BJ (cell line): Measurements from ENCODE around the gene HSPA4. TPM values are rescaled to one million over a fixed set of nuclear protein-coding genes. Genes with fewer than 3 reads are reported as not detected.

Experiments
- CTCF ChIA-PET: fragments of 350-600 bp; formaldehyde crosslinking; extraction: SDS; loops from one replicate; lab custom pipeline; 2021; ENCODE audit warnings: antibody characterized with exemption, inconsistent platforms; lab: Yijun Ruan, JAX
- POLR2A ChIA-PET: fragments of 300-600 bp; sonication (Branson Sonifier 250); formaldehyde crosslinking; extraction: SDS; loops from one replicate; lab custom pipeline; 2021; ENCODE audit warnings: antibody characterized with exemption; lab: Charles Lee
- DNase-seq: peaks from one replicate; pipeline ENCODE4 v3.0.0-alpha.2; 2011; ENCODE audit warnings: low read depth
- H3K27me3 ChIP-seq: 2 replicates; pipeline ENCODE4 v1.6.0; 2011; ENCODE audit warnings: low read length; ENCODE audit not compliant: control insufficient read depth, insufficient read depth
- H3K36me3 ChIP-seq: 2 replicates; pipeline ENCODE4 v1.5.1; 2011; ENCODE audit warnings: low read length; ENCODE audit not compliant: control insufficient read depth, insufficient read depth
- H3K4me3 ChIP-seq: 2 replicates; pipeline ENCODE4 v1.5.1; 2011; ENCODE audit warnings: low read depth, mild to moderate bottlenecking, control low read depth, low read length
- polyA plus RNA-seq: library from polyadenylated mRNA; depleted of rRNA; stranded (reverse); fragments of >200 nt; gene quantifications from 2 replicates; pipeline ENCODE4 v1.2.3, GENCODE V29; 2011
- TF ChIP-seq, protein P1 (sequence below): IDR thresholded peaks from 2 replicates; pipeline ENCODE4 v1.5.1; 2011; ENCODE audit warnings: low read depth, mild to moderate bottlenecking, control low read depth, inconsistent platforms, low read length, moderate library complexity; ENCODE audit not compliant: insufficient read depth

HSPA4 gene
- polyA plus RNA-seq, 1 experiment, result 16.8 TPM

- CTCF ChIA-PET, result no interaction called here
- DNase-seq, result no peak
These were observed 95.6 kb downstream of the HSPA4 start for GRCh38 chr5:133147411-133147810.

GRCh38 chr5:133147815-133148567 is 96.2 kb downstream of the HSPA4 start:
- CTCF ChIA-PET, result interaction anchor here (0.5 kb wide), 1 partner anchor 1036 kb away, joined by 3 read pairs; no protein-coding TSS in a partner anchor
- no peak for DNase-seq
- POLR2A ChIA-PET, result no interaction called here
- no peak overlapping the region for H3K4me3 ChIP-seq
- TF ChIP-seq, protein P1, sequence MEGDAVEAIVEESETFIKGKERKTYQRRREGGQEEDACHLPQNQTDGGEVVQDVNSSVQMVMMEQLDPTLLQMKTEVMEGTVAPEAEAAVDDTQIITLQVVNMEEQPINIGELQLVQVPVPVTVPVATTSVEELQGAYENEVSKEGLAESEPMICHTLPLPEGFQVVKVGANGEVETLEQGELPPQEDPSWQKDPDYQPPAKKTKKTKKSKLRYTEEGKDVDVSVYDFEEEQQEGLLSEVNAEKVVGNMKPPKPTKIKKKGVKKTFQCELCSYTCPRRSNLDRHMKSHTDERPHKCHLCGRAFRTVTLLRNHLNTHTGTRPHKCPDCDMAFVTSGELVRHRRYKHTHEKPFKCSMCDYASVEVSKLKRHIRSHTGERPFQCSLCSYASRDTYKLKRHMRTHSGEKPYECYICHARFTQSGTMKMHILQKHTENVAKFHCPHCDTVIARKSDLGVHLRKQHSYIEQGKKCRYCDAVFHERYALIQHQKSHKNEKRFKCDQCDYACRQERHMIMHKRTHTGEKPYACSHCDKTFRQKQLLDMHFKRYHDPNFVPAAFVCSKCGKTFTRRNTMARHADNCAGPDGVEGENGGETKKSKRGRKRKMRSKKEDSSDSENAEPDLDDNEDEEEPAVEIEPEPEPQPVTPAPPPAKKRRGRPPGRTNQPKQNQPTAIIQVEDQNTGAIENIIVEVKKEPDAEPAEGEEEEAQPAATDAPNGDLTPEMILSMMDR, result no peak
- H3K36me3 ChIP-seq, result no peaks in the 10 kb centered on the region
- peaks cover 1% of the 10 kb centered on the region for H3K27me3 ChIP-seq

More at GRCh38 chr5:133147411-133147810, 95.6 kb downstream of the HSPA4 start:
- POLR2A ChIA-PET, result no interaction called here
- Histone ChIP-seq H3K27me3 (peaks cover 1% of the 10 kb centered on the region), H3K36me3 (no peaks in the 10 kb centered on the region), H3K4me3 (no peak overlapping the region)
- TF ChIP-seq, protein P1, result no peak

DNA sequence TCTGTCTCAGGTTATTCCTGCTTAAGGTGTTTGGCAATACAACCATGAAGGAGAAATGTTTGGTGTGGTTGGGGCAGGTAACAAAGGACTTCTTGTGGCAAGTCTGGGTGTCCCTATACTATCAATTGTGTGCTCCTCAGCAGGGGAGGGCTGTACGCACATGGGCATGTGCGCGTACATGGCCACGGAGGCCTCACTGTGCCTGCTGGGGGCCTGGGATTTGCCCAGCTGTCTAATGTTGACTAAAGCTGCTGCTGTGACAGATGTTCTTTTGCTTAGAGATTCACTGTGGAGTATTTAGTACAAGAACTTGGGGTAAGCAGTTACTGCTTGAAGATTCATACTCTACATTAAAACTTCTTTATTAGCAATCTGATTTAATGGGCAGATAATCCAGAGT is 97.5 kb downstream of the HSPA4 start:
- DNase-seq, result no peak
- no peaks in the 10 kb centered on the region for H3K36me3 ChIP-seq
- peaks cover 1% of the 10 kb centered on the region for H3K27me3 ChIP-seq
- ChIA-PET CTCF (no interaction called here), POLR2A (no interaction called here)
- TF ChIP-seq, protein P1, result no peak
- no peak overlapping the region for H3K4me3 ChIP-seq

DNA sequence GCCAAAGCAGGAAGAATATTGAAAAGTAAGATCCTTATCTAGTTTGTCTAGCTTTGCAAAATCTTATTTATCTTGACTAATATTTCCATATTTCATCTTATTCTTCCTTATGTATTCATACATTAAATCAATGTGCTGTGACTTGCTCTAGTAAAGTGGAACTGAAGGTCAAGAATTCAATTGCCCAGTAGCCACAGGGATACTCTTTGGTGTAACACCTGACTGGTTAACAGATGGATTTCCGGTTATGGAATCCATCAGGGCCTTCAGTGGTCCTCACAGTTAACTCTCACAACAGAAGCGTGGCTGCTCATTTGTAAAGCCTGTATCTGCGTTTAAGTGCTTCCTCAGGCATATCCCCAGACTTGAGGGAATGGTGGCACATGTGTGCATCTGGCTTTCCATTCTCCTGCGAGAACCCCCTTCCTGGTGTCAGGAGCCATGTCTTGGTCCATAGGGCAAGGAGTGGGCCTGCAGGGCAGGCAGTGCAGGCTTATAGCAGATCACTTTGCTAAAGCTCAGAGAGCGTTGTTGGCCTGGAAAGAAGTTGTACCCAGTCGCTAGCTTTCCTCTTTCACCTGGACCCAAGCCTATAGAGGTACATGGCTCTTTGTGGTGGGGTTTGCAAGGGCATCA is 99.2 kb downstream of the HSPA4 start:
- TF ChIP-seq, protein P1, result no peak
- Histone ChIP-seq H3K4me3 (no peak overlapping the region), H3K27me3 (peaks cover 1% of the 10 kb centered on the region), H3K36me3 (no peaks in the 10 kb centered on the region)
- POLR2A ChIA-PET, result no interaction called here
- CTCF ChIA-PET, result no interaction called here
- no peak for DNase-seq

DNA sequence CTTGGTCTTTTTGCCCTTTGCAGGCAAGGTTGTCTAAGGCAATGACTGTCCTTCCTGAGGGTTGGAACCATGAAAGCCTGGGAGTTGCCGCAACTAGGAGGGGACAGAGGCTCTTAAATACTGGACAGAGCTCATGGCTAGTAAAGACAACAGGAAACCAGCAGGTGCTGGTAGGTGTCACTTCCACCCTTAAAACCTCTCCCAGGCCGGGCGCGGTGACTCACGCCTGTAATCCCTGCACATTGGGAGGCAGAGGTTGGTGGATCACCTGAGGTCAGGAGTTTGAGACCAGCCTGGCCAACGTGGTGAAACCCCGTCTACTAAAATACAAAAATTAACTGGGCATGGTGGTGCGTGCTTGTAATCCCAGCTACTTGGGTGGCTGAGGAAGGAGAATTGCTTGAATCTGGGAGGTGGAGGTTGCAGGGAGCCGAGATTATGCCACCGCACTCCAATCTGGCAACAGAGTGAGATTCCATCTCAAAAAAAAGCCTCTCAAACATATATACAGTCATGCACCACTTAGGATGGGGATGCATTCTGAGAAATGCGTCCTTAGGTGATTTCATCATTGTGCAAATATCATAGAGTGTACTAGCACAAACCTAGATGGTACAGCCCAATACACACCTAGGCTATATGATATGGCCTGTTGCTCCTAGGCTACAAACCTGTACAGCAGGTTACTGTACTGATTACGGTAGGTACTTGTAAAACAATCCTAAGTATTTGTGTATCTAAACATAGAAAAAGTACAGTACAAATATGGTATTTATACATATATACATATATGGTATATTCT is 102.7 kb downstream of the HSPA4 start:
- no peak overlapping the region for H3K4me3 ChIP-seq
- POLR2A ChIA-PET, result no interaction called here
- no peak for DNase-seq
- TF ChIP-seq, protein P1, result no peak
- no peaks in the 10 kb centered on the region for H3K36me3 ChIP-seq
- CTCF ChIA-PET, result no interaction called here
- no peaks in the 10 kb centered on the region; the same call in 1 of the 2 replicates for H3K27me3 ChIP-seq
